ENCODE data around the gene TMEM18. TPM values are rescaled to one million over a fixed set of nuclear protein-coding genes. Genes with fewer than 3 reads are reported as not detected.

TMEM18 gene
- total and polyA plus RNA-seq, 2 of the 13 experiments (the other 11 are each of a cell fraction or from before 2014, with no cell fraction given), result 45.9 to 49.4 TPM

- Histone ChIP-seq H3K9ac (ENCODE audit: insufficient read depth, low read depth, low read length) (no peak overlapping the region), H3K4me2 (ENCODE audit: low read depth, low read length) (no peak overlapping the region), H3K27ac (ENCODE audit: extremely low read length, insufficient read depth, low read length) (no peak overlapping the region), H3K36me3 (replicated peaks in 1 of 2; ENCODE audit: control insufficient read depth in 1 of 2, insufficient read depth in 2 of 2, low read length in 2 of 2) (no peaks in the 10 kb centered on the region), H3K4me3 (replicated peaks in 1 of 3; ENCODE audit: insufficient read depth in 1 of 3, low read depth in 2 of 3, low read length in 3 of 3) (no peak overlapping the region), H2AFZ (ENCODE audit: low read length) (no peak overlapping the region), H3K79me2 (ENCODE audit: insufficient read depth, low read length) (no peaks in the 10 kb centered on the region), H4K20me1 (ENCODE audit: insufficient read depth, low read length) (no peaks in the 10 kb centered on the region), H3K27me3 (ENCODE audit: control insufficient read depth in 1 of 2, insufficient read depth in 2 of 2, low read length in 2 of 2) (peaks cover 0 to 27% of the 10 kb centered on the region in 2 experiments; a peak in 3 of 5 replicates), H3K4me1 (ENCODE audit: insufficient read depth, low read length) (no peaks in the 10 kb centered on the region), H3K9me3 (ENCODE audit: low read length) (peaks cover 4% of the 10 kb centered on the region; the same call in 1 of the 2 replicates)
- 7% methylated on average over 6 of the region's 6 CpGs for WGBS (ENCODE audit: low lambda C conversion rate)
- DNase-seq (ENCODE audit: low spot score) (no peak), ATAC-seq (no peak), FAIRE-seq (no peak)
- no TSS peak for BruUV-seq (replicated peaks)
- CTCF ChIA-PET (ENCODE audit: low intra/inter-chr PET ratio, low total read pairs), result no interaction called here
- in situ Hi-C loops (cut with HindIII; ENCODE audit: extremely low pct_ligation_motif_present, low pct_unique_long_range_greater_than_20kb) (no loop called here), intact Hi-C loops (cut with micrococcal nuclease; ENCODE audit: unreplicated experiment) (no loop called here)
- POLR2A ChIA-PET, result no interaction called here
- TF ChIP-seq ZNF430 (CRISPR knock-in tag; IDR thresholded peaks at IDR 0.05) (no peak), CREB1 (IDR thresholded peaks at IDR 0.05) (no peak), CREB1 (CRISPR knock-in tag; IDR thresholded peaks at IDR 0.05) (no peak), MTERF4 (CRISPR knock-in tag; IDR thresholded peaks at IDR 0.05) (no peak), AHDC1 (CRISPR knock-in tag; IDR thresholded peaks at IDR 0.05; ENCODE audit: borderline replicate concordance) (no peak), ZNF572 (CRISPR knock-in tag; IDR thresholded peaks at IDR 0.05) (no peak), ZSCAN30 (CRISPR knock-in tag; IDR thresholded peaks at IDR 0.05) (no peak), ZNF367 (CRISPR knock-in tag; IDR thresholded peaks at IDR 0.05; ENCODE audit: borderline replicate concordance) (no peak), IKZF4 (CRISPR knock-in tag; IDR thresholded peaks at IDR 0.05; ENCODE audit: borderline replicate concordance, low read depth, not compliant biosample characterization) (no peak), MIER3 (CRISPR knock-in tag; IDR thresholded peaks at IDR 0.05; ENCODE audit: borderline replicate concordance) (no peak)
These were observed 17.8 kb upstream of the TMEM18 start for GRCh38 chr2:694906-695510.

Measured in HepG2 (cell line).